Activated CD4-positive, alpha-beta T cell treated with anti-CD3 and anti-CD28 coated beads for 1 hour (primary cell): ENCODE measurements around the gene KCNH1.
A peak's percentile ranks its signal among the peaks of the same experiment; 100 is the strongest.

ENCODE experiments used
- DNase-seq: peaks from one replicate; pipeline ENCODE4 v3.0.0-alpha.2; 2020

Gene KCNH1

GRCh38 chr1:211133836-211134669 lies at the start of gene KCNH1:
TSS of gene KCNH1 (minus strand) at chr1:211134148. CDS start at chr1:211133945, 203 bp downstream.
- peak; percentile 62 for DNase-seq

- DNase-seq, result no peak
These were observed 48.8 kb upstream of the KCNH1 start for GRCh38 chr1:211182746-211183145.

- no peak for DNase-seq
These were observed 40.4 kb upstream of the KCNH1 start for GRCh38 chr1:211174375-211174774.

GRCh38 chr1:211172657-211173056 lies 38.7 kb upstream of the KCNH1 start:
- no peak for DNase-seq

- DNase-seq, result no peak
These were observed 35.4 kb upstream of the KCNH1 start for GRCh38 chr1:211169353-211169752.

GRCh38 chr1:211158866-211159265 lies 24.9 kb upstream of the KCNH1 start:
- no peak for DNase-seq

- DNase-seq, result no peak
These were observed 21.1 kb upstream of the KCNH1 start for GRCh38 chr1:211155040-211155439.

GRCh38 chr1:211153932-211154331 lies 20.0 kb upstream of the KCNH1 start:
- DNase-seq, result no peak

- no peak for DNase-seq
These were observed 14.4 kb upstream of the KCNH1 start for GRCh38 chr1:211148366-211148765.

GRCh38 chr1:211145944-211146343 lies 12.0 kb upstream of the KCNH1 start:
- no peak for DNase-seq

- no peak for DNase-seq
These were observed 1.5 kb upstream of the KCNH1 start for GRCh38 chr1:211135342-211135950.

- no peak for DNase-seq
These were observed 534 bp downstream of the KCNH1 start for GRCh38 chr1:211133393-211133835.

GRCh38 chr1:211132721-211133392 lies 1.1 kb downstream of the KCNH1 start:
- DNase-seq, result no peak

GRCh38 chr1:211129776-211130175 lies 4.2 kb downstream of the KCNH1 start:
- no peak for DNase-seq

- DNase-seq, result no peak
These were observed 6.8 kb downstream of the KCNH1 start for GRCh38 chr1:211127166-211127565.

- no peak for DNase-seq
These were observed 7.3 kb downstream of the KCNH1 start for GRCh38 chr1:211126622-211127021.

- no peak for DNase-seq
These were observed 15.4 kb downstream of the KCNH1 start for GRCh38 chr1:211118407-211119102.

- no peak for DNase-seq
These were observed 19.5 kb downstream of the KCNH1 start for GRCh38 chr1:211114446-211114845.

GRCh38 chr1:211113566-211113965 lies 20.4 kb downstream of the KCNH1 start:
- no peak for DNase-seq

- no peak for DNase-seq
These were observed 22.6 kb downstream of the KCNH1 start for GRCh38 chr1:211111351-211111750.

GRCh38 chr1:211101481-211101880 lies 32.5 kb downstream of the KCNH1 start:
- DNase-seq, result no peak

- DNase-seq, result no peak
These were observed 34.6 kb downstream of the KCNH1 start for GRCh38 chr1:211099393-211099792.

GRCh38 chr1:211095381-211095780 lies 38.6 kb downstream of the KCNH1 start:
- no peak for DNase-seq
